IPS-NIHi7 (cell line): ENCODE data around the gene VAMP7.
"Not testable (repeated sequence)": the region's sequence is repeated elsewhere in the genome, so short reads cannot be mapped to it uniquely, and the experiment has no call there.

Experiments used
- DNase-seq: peaks from one replicate; pipeline ENCODE4 v3.0.0; 2012; ENCODE audit warnings: mixed read lengths; ENCODE audit errors: extremely low spot score

Gene VAMP7

GRCh38 chrX:155881158-155881993, at the start of gene VAMP7:
TSS of gene VAMP7 (plus strand) at chrX:155881345. CDS start at chrX:155889467, 8,122 bp downstream.
- peak; percentile 84 for DNase-seq

GRCh38 chrX:155841232-155841631, 39.9 kb upstream of the VAMP7 start:
- no peak for DNase-seq

GRCh38 chrX:155851786-155852185, 29.4 kb upstream of the VAMP7 start:
- not testable (repeated sequence) for DNase-seq

- peak; percentile 22 for DNase-seq
These were observed 23.6 kb upstream of the VAMP7 start for GRCh38 chrX:155857561-155857960.

- DNase-seq, result peak; percentile 10
These were observed 16.5 kb upstream of the VAMP7 start for GRCh38 chrX:155864655-155865054.

GRCh38 chrX:155865193-155865592, 16.0 kb upstream of the VAMP7 start:
- DNase-seq, result no peak

- no peak for DNase-seq
These were observed 13.3 kb upstream of the VAMP7 start for GRCh38 chrX:155867821-155868220.

- DNase-seq, result no peak
These were observed 10.2 kb upstream of the VAMP7 start for GRCh38 chrX:155870958-155871357.

GRCh38 chrX:155871934-155872333, 9.2 kb upstream of the VAMP7 start:
- DNase-seq, result no peak

GRCh38 chrX:155873188-155873587, 8.0 kb upstream of the VAMP7 start:
- DNase-seq, result no peak

- peak; percentile 7 for DNase-seq
These were observed 6.4 kb upstream of the VAMP7 start for GRCh38 chrX:155874571-155875244.

- DNase-seq, result no peak
These were observed 4.4 kb upstream of the VAMP7 start for GRCh38 chrX:155876704-155877103.

- DNase-seq, result no peak
These were observed 3.9 kb upstream of the VAMP7 start for GRCh38 chrX:155877288-155877687.

GRCh38 chrX:155880586-155881157, 473 bp upstream of the VAMP7 start:
- DNase-seq, result no peak

- DNase-seq, result no peak
These were observed 5.3 kb downstream of the VAMP7 start for GRCh38 chrX:155886409-155886808.

- DNase-seq, result no peak
These were observed 7.0 kb downstream of the VAMP7 start for GRCh38 chrX:155888139-155888538.

GRCh38 chrX:155889328-155889727, 8.2 kb downstream of the VAMP7 start:
- no peak for DNase-seq

- no peak for DNase-seq
These were observed 10.5 kb downstream of the VAMP7 start for GRCh38 chrX:155891446-155892210.

GRCh38 chrX:155893521-155893920, 12.4 kb downstream of the VAMP7 start:
- DNase-seq, result no peak

- DNase-seq, result no peak
These were observed 15.4 kb downstream of the VAMP7 start for GRCh38 chrX:155896512-155896911.

GRCh38 chrX:155899366-155899765, 18.2 kb downstream of the VAMP7 start:
- DNase-seq, result no peak

GRCh38 chrX:155900765-155901164, 19.6 kb downstream of the VAMP7 start:
- DNase-seq, result no peak
